Kidney capillary endothelial cell (primary cell): Measurements from ENCODE around the gene BTBD19.
"Not testable (repeated sequence)": the region's sequence is repeated elsewhere in the genome, so short reads cannot be mapped to it uniquely, and the experiment has no call there.

ENCODE experiments used
- DNase-seq: peaks from one replicate; pipeline ENCODE4 v3.0.0-alpha.2; 2018; ENCODE audit warnings: low spot score

BTBD19 gene

DNA sequence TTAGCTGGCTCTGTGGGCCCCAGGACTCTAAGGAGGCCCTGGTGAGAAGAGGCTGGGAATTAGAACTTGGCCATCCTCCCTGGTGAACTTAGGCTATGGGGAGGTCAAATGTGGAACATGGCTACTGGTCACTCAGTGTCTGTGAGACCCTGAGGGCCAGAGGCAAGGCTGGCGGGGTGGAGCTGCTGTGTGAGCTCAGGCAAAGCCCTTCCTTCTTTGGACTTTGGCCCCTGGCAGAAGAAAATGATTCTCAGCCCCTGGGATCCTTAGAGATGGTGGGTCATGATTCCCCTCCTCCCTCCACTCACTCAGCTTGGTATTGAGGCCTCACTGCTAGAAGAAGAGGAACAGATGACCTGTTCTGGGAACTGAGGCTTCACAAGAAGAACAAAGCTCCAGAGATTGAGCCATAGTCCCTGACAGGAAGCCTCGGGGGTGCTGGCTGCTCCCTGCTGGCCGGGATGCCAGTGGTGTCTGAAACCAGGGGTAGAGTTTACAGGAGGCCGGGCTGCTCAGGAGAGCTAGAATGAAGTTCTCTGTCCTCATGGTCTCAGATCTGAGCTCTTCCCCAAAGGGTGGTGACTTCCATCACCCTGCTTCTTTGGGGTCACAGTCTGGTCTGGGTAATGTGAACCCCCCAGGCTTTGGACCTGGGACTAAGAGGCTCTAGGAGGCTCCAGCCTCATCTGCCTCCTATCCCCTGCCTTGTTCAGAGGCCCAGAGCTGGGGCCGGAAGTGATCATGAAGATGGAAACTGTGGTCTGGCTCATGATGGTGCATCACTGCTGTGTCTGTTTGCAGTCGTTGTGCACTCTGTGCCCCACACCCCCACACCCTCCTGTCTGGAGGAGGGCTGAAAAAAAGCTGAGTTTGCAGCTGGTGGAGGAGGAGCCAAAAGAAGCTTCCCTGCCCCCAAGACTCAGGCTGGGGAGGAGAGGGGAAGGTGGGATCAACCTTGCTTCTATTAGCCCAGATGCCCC is 905 bp downstream of the BTBD19 start:
- no peak for DNase-seq

DNA sequence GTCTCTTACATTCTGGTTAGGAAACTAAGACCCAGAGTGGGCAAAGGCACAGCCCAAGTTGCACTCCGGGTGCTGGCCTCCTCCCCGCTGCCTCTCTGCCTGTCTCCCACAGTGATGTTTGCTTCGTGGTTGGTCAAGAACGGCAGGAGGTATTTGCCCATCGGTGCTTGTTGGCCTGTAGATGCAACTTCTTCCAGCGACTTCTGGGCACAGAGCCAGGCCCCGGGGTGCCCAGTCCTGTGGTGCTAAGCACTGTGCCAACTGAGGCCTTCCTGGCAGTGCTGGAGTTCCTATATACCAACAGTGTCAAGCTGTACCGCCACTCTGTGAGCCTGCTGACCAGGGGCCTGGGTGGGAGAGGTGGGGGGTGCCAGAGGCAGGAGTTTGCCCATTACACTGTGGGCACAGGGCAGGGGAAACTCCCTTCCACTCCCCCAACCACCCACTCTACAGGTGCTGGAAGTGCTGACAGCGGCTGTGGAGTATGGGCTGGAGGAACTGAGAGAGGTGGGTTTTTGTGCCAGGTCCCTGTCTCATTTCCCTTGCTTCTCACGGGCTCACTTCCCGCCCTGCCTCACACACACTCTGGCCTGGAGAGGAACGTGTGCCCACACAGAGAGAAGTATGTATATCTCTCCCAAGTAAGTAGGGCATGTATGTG is 1.9 kb downstream of the BTBD19 start:
- no peak for DNase-seq

DNA sequence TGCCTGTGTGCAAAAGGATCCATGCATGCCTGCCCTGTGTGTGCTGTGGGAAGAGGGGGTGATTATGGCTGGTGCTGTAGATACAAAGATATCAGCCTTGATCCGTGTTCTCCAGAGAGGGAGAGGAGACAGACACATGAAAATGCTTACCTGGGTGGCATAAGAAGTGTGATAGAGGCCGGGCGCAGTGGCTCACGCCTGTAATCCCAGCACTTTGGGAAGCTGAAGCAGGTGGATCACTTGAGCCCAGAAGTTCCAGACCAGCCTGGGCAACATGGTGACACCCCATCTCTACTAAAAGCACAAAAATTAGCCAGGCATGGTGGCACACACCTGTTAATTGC is 2.4 kb downstream of the BTBD19 start:
- not testable (repeated sequence) for DNase-seq

DNA sequence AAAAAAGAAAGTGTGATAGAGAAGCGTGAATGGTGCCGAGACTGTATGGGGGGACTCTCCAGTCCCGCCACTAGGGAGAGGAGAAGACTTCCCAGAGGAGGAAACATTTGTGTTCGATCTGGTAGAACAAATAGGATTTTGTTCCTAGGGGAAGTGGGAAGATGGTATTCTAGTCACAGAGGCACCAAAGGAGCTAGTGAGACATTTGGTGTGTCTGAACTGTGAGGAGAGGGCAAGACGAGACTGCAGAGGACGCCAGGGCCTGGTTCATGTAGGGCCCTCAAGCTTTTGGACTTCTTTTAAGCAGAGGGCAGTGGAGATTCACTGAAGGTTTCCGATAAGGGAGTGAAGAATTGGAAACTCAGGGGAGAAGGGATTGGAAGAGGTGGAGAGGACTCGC is 2.9 kb downstream of the BTBD19 start:
- no peak for DNase-seq

DNA sequence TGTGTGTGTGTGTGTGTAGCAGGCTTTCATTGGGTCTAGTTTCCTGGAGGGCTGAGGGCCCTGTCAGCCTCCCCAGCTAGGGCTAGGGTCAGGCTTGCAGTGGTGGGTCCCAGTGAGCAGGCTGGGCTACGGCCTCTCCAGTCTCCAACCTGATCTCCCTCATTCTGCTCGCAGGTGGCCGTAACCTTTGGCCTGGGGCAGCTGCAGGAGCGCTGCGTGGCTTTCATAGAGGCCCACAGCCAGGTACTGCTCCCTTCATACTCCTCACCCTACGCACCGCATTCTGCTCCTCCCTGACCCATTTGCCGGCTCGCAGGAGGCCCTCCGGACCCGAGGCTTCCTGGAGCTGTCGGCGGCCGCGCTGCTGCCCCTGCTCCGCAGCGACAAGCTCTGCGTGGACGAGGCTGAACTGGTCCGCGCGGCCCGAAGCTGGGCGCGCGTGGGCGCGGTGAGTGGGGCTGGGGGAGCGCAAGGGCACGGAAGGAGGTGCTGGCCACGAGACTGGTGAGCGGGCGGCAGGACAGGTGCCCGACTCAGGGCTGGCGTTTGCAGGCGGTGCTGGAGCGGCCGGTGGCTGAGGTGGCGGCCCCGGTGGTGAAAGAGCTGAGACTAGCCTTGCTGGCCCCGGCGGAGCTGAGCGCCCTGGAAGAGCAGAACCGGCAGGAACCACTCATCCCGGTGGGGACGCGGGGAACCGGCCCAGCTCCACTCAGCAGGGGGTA is 4.7 kb downstream of the BTBD19 start:
- DNase-seq = no peak

DNA sequence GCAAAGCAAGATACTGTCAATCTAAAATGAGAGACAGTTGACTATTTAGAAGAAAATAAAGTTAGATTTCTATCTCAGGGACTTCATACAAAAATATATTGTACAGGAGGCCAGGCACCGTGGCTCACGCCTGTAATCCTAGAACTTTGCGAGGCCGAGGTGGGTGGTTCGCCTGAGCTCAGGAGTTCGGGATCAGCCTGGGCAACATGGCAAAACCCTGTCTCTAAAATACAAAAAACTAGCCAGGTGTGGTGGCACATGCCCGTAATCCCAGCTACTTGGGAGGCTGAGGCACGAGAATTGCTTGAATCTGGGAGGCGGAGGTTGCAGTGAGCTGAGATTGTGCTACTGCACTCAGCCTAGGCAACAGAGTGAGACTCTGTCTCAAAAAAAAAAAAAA is 7.6 kb downstream of the BTBD19 start:
- not testable (repeated sequence) for DNase-seq

DNA sequence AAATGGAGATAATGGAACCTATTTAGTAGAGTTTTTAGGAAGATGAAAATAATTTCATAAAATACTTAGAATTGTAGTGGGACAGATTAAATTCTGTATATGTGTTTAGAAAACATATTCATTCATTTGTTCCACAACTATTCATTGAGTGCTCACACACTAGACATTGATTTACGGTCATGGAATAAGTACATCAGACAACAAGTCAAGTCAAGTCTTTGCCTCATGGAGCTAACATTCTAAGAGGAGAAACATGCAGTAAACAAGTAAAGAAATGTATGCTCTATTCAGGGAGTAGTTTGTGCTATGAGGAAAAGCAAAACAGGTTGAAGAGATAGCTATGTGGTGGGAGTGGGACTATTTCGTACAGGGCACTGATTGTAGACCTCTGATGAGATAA is 9.0 kb downstream of the BTBD19 start:
- DNase-seq = no peak

DNA sequence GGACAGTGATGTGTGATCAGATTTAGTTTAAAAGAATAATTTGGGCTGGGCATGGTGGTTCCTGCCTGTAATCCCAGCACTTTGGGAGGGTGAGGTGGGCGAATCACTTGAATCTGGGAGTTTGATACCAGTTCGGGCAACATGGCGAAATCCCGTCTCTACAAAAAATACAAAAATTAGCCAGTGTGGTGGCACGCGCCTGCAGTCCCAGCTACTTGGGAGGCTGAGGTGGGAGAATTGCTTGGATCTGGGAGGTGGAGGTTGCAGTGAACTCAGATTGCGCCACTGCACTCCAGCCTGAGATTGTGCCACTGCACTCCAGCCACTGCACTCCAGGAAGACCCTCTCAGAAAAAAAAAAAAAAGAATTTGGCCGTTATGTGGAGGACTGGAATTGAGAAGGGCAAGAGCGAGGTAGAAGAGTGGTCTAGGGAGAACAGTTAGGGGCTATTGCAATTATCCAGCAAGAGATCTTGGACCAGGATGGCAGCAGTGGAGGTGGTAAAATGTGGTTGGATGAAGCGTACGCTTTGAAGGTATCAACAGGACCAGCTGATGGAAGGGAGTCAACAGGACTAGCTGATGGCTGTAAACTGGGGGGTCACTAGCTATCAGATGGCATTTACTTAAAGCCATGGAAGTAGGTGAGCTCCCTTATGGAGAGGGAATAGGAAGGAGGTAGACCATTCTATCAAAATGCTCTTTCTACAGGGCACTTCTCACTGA is 9.6 kb downstream of the BTBD19 start:
- DNase-seq = no peak

DNA sequence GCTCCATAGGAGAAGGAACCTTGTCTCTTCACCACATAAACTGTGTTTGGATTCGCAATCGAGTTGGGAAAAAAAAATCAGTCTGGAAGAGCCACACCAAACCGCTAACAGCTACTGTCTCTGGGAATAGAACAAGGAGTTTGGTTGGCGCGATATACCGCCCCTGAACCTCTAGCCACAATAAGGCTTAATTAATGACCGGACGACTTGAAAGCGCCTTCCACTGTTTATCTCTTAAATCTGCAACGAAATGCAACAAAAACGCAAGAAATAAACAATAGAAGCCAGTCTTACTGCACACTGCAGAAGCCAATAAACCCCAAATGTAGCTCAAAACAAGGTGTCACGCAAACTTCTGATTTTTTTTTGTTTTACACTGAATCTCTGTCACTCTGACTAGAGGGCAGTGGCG is 10.9 kb downstream of the BTBD19 start:
- DNase-seq = no peak

DNA sequence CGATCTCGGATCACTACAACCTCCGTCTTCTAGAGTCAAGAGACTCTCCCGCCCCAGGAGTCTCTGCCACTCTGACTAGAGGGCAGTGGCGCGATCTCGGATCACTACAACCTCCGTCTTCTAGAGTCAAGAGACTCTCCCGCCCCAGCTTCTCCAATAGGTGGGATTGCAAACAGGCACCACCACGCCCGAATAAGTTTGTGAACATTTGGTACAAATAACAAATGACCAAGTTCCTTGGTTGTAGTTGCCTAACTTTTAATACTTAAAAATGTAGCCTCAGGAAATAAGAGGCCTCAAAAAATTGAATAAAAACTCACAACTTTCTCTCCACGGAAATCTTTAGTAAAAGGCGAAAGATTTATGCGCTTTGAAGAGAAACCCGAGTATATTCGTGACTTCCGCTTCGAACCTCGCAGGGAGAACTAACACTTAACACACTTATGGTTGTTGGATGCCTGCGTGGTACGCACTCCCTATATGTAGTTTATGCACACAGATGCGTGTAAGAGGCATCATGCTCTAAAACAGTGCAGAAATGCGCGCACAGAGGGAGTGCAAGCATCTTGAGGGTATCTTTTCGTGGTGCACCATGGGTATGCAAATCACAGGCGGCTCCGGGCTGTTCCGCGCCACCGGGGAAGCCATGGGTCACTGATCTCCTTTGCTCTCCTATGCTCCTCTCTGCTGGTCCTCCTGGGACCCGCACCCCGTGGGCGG is 11.4 kb downstream of the BTBD19 start:
- DNase-seq = peak; percentile 91

DNA sequence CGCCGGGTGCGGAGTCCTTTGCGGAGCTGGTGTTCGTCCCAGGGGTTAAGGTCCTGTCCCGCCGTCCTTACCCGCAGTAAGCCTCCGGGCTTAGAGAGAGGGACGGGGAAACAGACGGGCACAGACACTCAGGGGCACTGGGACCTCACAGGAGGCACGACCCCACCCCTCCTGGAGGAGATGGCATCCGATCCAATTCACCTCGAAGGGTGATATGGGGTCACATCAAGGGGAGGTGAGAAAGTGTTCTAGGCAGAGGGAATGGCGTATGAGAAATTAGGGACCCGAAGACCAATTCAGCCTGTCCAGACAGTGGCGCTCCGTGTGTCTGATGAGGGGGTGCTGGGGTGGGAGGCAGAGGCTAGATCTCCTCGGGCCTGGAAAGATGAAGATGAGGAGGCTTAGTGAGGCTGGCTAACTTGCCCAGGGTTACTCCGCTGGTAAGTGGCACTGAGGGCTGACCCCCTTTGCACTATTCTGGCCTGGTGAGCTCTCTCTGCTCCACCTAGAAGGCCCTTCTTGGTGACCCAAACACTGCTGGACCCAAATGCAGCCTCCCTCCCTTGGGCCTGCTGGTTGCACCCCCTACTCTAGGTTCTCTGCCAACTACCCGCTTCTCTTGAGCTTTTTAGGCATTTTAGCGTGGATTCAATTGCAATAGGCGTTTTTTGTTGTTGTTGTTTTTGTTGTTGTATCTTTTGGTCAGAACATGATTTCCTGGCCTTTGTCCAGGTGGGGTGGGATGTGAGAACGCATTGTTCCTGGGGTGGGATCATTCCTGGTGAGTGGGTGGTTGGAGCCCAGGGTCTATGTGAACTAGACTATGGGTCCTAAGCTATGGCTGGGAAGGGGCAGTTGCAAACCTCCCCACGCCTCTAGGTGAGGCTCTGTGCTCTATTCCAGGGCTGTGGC is 12.3 kb downstream of the BTBD19 start:
- DNase-seq = no peak

DNA sequence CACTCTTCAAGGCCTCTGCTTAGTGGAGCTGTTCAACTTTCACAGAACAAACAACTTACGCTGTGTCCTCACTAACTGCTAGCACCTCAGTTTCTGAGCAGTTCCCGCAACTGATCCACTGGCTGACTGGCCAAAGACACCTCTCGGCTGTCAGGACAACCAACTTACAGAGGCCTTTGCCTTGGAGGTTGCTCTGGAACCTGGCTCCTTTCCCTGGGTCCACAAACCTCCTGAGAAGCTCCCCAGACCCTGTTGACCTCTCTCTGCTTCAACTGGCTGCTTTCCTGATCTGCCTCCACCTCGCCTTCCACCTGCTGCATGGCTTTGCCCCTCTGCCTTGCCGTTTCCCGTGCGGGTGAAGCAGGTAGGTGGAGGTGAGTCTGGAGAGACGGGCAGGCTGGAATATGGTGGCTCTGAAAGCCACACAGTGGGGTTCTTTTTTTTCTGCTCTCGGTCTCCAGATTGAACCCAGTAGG is 13.0 kb downstream of the BTBD19 start:
- DNase-seq = no peak

DNA sequence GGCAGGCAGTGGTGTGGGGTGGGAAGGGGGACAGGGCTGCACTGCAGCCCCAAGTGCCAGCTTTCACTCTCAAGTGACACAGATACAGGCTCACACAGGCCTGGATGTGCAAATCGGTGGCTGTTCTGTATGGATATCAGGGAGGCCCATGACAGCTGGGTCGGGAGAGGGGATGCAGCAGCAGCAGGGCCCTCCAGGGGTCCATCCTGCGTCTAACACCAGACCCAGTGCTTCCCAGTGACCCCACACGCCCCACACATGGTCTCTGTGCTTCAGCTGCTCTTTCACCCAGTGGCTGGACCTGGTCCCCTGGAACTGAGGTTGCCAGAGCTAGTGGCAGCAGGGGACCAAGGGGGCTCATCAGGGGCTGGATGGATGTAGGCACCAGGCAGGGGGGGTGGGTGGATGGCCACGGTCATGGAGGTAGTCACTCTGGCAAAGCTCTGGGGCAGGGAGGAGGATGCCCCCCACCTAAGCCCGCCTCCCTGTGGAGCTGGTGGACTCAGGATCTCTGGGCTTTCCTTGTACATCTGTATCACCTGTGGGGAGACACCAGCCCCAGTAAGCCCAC is 13.9 kb downstream of the BTBD19 start:
- DNase-seq = no peak

DNA sequence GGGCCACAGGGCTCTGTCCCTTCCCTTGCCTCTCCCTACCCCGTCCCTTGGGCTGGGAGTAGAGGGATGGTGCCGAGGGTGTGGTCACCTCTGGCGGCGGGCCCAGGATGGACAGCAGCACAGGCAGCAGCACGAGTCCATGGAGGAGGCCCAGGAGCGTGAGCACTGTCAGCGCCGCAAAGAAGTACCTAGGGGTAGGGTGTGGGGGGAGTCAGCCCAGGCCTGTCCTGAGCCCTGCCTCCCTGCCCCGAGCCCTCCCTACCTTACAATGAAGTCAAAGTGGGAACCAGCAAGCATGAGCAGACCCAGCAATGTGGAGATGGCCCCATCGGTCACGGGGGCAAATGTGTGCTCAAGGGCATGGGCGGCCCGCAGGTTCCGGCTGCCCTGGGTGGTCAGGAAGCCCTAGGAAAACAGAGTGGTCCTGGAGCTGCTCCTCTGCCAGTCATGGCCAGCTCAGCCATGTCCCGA is 14.7 kb downstream of the BTBD19 start:
- no peak for DNase-seq

DNA sequence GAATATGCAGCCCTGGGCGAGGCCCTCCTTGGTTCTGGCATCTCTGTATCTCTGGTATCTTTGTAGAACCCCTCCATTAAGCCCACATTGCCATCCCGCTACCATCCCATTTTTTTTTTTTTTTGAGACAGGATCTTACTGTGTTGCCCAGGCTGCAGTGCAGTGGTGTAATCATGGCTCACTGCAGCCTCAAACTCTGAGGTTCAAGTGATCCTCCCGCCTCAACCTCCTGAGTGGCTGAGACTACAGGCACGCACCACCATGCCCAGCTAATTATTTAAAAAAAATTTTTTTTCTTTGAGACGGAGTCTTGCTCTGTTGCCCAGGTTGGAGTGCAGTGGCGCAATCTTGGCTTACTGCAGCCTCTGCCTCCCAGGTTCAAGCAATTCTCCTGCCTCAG is 16.1 kb downstream of the BTBD19 start:
- DNase-seq = not testable (repeated sequence)

DNA sequence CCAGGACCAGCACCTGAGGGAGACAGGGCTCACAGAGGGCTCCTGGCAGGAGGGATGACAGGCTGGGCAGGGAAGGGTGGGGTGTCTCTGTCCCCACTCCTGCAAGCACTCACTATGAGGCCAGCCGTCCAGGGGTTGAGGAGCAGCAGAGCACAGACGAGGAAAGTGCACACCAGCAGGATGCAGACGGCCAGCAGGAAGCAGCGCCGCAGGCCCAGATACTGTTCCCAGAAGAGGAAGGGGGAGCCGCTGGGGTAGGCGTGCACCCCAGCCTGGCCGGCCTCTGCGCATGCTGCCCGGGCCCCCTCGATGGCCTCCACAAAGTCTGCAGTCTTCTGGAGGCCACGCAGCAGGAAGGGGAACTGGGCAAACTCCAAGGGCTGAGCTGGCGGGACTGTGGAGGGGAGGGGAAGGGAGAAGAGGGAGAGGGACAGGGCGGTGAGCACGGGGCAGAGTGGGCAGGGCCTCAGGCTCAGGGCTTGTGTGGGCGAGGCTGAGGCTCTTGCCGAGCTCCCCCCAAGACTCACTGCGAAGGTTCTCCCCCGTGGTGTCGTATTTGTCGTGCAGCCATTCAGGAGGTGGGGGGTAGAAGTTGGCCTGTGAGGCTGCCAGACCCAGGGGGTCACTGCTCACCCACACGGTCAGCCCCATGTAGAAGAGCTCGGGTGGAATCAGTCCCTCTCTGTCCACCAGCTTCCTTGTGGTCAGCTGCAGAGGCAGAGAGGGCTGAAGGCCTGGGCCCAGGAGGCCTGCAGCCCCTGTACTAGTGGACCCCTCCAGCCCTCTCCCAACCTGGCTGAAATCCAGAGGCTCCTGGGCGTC is 18.3 kb downstream of the BTBD19 start:
- DNase-seq = no peak

DNA sequence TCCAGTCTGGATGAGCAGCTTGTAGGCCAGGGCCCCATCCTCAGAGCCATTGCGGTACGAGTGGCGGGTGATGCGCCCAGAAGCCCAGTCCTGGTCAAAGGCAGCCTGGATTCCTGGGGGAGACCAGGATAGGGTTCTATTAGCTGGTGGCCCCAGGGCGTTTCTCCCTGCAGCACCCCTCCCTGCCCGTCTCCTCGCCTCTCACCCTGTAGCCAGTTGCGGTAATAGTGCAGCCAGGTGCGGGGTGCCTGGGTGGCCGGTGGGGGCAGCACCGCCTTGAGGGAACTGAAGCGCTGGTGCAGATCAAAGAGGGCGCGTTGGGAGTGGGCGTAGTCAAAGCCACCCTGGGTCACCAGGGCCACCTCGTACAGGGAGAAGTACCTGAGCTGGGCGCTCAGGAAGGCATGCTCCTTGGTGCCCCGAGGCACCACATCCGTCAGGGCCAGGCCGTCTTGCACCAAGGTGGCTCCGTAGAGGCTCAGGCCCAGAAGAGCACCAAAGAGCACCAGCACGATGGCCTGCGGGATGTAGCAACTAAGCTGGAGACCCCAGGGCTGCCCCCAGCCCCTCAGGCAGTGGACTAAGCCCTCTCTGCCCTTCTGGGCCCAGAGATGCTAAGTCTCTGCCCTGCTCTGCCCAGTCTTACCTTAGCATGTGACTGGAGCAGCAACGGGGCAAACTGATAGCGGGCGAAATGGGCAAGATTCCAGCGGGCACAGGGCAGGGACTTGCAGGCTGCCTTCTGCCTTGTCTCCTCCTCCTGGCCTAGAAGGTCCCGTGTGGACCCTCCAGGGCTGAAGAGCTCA is 19.1 kb downstream of the BTBD19 start:
- no peak for DNase-seq
